Measurements from ENCODE around the gene VPS26A. TPM values are rescaled to one million over a fixed set of nuclear protein-coding genes. Genes with fewer than 3 reads are reported as not detected.

VPS26A gene
- total RNA-seq: 37.3 TPM
- long read RNA-seq, transcript VPS26A-201 (9 exons, 2,697 nt): major isoform, 120 of 130 reads
- long read RNA-seq, partial matches to known transcripts: 2 of 130 reads
- long read RNA-seq, other reads (novel, unspliced or antisense): 5 of 130 reads

DNA sequence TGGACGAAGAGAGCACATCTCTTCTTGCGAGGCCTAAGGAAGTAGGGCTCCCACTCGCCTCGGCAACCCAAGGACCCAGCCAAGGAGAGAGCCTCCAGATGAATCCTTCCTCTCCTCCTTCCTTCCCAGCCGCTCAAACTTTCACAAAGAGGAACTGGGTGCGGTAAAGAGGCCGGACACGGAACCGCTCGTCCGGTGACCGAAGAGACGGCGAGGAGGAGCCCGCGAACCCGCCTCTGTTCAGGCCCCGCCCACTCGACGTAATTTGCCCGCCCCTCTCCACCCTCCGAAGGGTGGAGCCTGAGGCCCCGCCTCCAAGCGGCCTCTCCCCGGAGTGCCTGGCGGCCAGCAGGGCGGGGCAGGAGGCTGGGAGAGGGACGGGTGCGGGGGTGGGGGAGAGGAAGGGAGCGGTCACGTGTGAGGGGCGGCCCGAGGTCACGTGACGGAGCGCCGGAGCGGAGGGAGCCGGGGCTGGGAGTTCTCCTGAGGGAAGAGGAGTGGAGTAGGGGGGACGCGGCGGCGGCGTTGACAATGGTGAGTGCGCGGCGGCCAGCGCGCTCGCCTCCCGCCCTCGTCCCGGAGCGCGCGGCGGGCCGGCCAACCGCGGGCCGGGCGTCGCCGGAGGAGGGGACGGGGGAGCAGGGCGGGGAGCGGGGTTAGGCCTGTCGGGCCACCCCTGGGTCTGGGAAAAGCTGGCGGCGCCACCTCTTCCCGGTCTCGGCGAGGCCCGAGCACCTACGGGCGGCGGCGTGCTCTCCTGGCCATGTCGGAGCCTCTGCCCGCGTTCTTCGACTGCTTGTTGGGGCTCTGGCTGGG lies at the start of gene VPS26A:
Gene VPS26A (plus strand): TSS at position 432 of the 816 bp plus-strand sequence. CDS start 100 bp downstream, at position 532.
- intact Hi-C loops (cut with micrococcal nuclease): no loop called here
- DNase-seq (peak; percentile 99), ATAC-seq (peak; percentile 98)

DNA sequence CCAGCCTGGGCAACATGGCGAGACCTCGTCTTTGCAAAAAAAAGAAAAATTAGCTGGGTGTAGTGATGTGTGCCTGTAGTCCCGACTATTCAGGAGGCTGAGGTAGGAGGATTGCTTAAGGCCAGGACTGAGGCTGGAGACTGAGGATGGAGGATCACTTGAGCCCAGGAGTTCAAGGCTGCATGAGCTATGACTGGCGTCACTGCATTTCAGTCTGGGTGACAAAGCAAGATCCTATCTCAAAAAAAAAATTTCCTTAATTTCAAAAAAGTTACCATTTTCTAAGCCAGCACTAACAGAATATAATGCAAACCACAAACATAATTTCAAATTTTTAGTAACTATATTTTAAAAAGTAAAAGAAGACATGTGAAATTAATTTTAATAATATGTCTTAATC lies 49.4 kb upstream of the VPS26A start:
- ATAC-seq: no peak
- intact Hi-C loops (cut with micrococcal nuclease): no loop called here
- no peak for DNase-seq

- DNase-seq (no peak), ATAC-seq (no peak)
- intact Hi-C loops (cut with micrococcal nuclease): no loop called here
Observed at GRCh38 chr10:69075431-69075830, 48.5 kb upstream of the VPS26A start.

- intact Hi-C loops (cut with micrococcal nuclease): no loop called here
- no peak for DNase-seq
- ATAC-seq: no peak
Observed at GRCh38 chr10:69078311-69078710, 45.7 kb upstream of the VPS26A start.

GRCh38 chr10:69080226-69080625 lies 43.8 kb upstream of the VPS26A start:
- DNase-seq: no peak
- ATAC-seq: no peak
- intact Hi-C loops (cut with micrococcal nuclease): no loop called here

- intact Hi-C loops (cut with micrococcal nuclease): no loop called here
- no peak for DNase-seq
- ATAC-seq: peak; percentile 54
Observed at GRCh38 chr10:69086001-69086509, 37.9 kb upstream of the VPS26A start.

DNA sequence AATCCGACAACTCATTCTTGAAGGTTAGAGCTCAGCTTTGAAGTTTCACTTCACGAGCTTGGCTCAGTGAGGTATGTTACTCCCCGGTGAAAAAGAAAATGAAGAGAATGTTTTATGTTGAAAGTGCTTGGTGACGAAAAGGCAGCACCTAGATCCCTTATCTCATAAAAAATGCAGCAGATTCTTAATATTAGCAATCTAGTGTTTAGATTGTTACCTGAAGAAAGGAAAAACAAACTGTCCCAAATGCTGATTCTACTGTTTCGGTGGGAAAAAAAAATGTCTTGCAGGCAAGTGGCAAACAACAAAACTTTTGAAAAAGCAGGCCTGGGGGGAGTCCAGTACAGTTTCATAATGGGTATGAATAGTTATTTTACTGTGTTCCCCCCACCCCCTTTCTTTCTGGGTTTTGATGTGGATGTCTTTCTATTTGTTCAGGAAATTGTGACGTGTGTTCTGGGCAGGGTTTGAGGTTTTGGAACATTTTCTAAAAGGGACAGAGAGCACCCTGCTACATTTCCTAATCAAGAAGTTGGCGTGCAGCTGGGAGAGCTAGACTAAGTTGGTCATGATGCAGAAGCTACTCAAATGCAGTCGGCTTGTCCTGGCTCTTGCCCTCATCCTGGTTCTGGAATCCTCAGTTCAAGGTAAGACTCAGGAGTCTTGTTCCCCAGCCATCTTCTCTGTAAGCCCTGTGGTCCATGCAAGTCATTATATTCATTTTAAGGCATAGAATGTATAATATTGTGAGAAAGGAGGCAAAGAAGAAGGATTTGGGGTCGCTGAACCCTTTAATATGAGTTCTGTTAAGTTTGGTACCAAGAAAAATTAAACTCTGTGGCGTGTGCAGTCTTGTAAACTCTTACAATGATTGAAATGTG lies 36.1 kb upstream of the VPS26A start, which contains the start of gene SRGN:
Gene SRGN (plus strand): TSS at position 514 of the 881 bp plus-strand sequence. CDS start 55 bp downstream, at position 569.
- DNase-seq (peak; percentile 41), ATAC-seq (peak; percentile 86)
- intact Hi-C loops (cut with micrococcal nuclease): no loop called here

DNA sequence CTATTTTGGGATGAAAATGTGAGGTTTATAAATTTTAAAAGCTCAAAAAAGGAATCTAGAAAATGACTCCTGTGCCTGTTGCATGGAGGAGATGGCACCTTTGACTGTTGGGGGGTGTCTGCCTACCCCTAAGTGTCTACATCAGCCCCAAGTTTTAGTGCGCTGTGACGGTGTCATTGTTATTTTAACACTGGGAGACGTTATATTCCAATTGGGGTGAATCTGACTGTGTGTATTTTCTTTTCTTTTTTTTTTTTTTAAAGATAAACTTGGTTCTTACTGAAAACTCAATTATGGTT lies 35.6 kb upstream of the VPS26A start:
- intact Hi-C loops (cut with micrococcal nuclease): no loop called here
- ATAC-seq (no peak), DNase-seq (no peak)

DNA sequence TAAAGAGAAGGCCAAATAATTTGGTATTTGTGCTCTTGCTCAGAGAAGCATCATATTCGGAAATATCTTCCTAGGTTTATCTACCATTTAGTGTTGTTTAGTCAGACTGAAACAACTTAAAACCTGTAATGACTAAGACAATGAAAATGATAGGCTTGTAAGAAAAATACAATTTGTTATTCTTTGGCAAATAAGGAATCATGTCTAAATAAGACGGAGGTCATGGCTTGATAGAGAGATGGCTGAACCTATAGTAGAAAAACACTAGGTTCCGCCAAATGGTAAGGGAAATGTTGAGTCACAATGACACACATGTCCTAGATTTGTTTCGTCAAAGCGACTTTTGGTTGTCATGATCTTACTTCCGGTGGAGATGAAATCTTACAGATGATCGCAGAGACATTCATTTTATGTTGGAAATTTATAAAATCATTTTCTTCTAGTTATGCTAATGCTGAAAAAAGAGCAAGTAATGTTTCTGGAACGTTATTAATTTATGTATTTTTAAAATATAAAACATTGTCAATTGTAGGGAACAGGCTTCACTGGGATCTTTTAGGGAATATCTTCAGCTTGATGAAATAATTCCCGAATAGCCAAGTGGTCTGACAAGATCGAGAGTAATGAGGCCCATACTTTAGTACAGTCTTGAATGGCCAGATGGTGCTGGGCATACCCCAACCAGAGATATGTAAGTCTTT lies 35.0 kb upstream of the VPS26A start:
- ATAC-seq: no peak
- intact Hi-C loops (cut with micrococcal nuclease): no loop called here

GRCh38 chr10:69089638-69090599 lies 34.1 kb upstream of the VPS26A start:
- intact Hi-C loops (cut with micrococcal nuclease): loop anchor here (5.0 kb wide), 1 partner anchor 83 kb away; no protein-coding TSS in a partner anchor
- DNase-seq: no peak
- no peak for ATAC-seq

More for the DNA sequence above, 35.0 kb upstream of the VPS26A start:
- DNase-seq: no peak

DNA sequence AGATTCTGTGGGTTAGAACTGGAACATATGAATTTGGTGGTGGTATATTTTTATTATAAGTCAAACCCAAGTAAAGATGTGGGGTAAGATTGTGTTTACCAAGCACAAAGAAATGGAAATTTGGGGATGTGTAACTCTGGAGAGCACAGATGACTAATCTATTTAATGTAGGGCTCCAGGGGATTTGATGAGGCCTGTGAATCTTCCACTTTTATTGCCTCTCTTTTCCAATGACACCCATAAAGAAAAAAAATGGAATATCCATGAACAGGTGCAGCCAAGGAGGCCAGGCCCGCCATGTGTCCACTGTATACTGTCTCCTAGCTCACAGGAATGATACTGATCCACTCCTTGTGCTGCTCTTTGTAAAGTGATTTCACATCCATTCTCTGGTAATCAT lies 33.3 kb upstream of the VPS26A start:
- ATAC-seq: no peak
- DNase-seq: no peak
- intact Hi-C loops (cut with micrococcal nuclease): loop anchor here (5.0 kb wide), 1 partner anchor 83 kb away; no protein-coding TSS in a partner anchor

DNA sequence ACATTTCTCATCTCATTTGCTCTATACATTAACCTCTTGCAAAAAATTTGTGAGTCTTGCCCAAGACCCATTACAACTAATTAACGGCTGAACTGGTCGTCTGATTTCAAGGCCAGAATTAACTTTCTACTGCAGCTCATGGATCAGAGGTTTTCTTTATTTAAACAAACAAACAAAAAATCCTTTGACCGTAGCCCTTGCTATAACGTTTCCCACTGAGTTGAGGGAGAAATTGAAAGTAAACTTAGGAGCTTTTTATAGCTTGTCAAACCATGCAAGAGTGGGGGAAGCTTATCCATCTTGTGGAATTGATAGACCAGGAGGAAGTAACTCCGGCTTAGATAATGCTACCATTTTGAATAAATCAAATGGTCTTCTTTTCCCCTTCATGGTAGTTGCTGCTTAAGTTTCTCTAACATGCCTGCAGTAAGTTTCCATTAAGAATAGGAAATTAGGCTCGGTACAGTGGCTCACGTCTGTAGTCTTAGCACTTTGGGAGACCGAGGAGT lies 32.8 kb upstream of the VPS26A start:
- no peak for ATAC-seq
- intact Hi-C loops (cut with micrococcal nuclease): loop anchor here (5.0 kb wide), 1 partner anchor 84 kb away; no protein-coding TSS in a partner anchor
- DNase-seq: no peak

- ATAC-seq: peak; percentile 87
- intact Hi-C loops (cut with micrococcal nuclease): loop anchor here (5.0 kb wide), 1 partner anchor 86 kb away; no protein-coding TSS in a partner anchor
- peak; percentile 44 for DNase-seq
Observed at GRCh38 chr10:69092959-69093850, 30.8 kb upstream of the VPS26A start.

GRCh38 chr10:69093933-69094332 lies 30.0 kb upstream of the VPS26A start:
- DNase-seq (no peak), ATAC-seq (no peak)
- intact Hi-C loops (cut with micrococcal nuclease): loop anchor here (5.0 kb wide), 1 partner anchor 87 kb away; no protein-coding TSS in a partner anchor

- intact Hi-C loops (cut with micrococcal nuclease): no loop called here
- no peak for DNase-seq
- ATAC-seq: no peak
Observed at GRCh38 chr10:69096045-69096444, 27.9 kb upstream of the VPS26A start.

- intact Hi-C loops (cut with micrococcal nuclease): no loop called here
- DNase-seq: no peak
- ATAC-seq: no peak
Observed at GRCh38 chr10:69097729-69098128, 26.2 kb upstream of the VPS26A start.
